HG03354 (cell line): Measurements from ENCODE around the gene B3GNT2.
"Not testable (repeated sequence)": the region's sequence is repeated elsewhere in the genome, so short reads cannot be mapped to it uniquely, and the experiment has no call there.

Experiments
- ATAC-seq: cut with Tn5 transposase; IDR thresholded peaks from one replicate; pipeline ENCODE4 v1.9.1; 2021; ENCODE audit warnings: mild to moderate bottlenecking; ENCODE audit not compliant: unreplicated experiment, poor library complexity, severe bottlenecking

B3GNT2 gene

DNA sequence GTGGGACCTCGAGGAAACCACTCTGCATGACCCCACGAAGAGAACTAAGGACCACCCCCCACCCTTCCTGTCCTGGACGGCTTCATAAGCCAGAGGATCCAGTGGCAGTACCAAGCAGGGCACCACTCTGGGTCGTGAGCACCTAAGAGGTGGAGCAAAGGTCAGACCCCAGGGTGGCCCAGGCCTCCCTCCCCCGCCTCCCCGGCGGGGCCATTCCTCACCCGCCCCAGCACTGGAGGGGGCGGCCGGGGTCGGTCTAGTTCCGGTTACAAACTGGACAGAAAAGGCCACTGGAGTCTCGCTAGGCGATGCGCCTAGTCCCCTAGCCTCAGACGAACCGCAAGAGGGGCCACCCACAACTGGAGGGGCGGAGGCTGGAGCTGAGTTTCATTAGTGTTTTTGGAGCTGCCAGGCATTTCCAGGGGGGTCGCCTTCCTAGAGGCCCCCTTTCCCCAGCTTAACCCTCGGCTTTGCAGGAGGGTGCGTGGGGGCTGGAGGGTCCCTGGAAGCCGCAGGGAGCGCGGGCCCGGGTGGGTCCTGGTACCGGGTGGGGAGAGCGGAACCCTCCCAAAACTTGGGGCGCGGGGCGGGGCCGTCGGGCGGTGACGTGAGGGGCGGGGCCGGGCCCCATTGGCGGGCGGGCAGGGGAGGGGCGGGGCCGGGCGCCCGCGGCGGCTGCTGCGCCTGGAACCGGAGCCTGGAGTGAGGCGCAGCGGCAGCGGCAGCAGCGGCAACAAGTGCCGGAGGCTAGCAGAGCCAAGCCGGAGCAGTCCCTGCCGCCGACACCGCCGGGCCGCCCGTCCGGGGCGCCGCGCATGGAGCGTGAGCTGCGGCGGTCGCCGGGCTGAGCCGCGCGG lies at the start of gene B3GNT2:
TSS of gene B3GNT2 (plus strand) at position 695 of the 857 bp plus-strand sequence. CDS start 26,106 bp downstream, outside the sequence.
- peak; percentile 60 for ATAC-seq

DNA sequence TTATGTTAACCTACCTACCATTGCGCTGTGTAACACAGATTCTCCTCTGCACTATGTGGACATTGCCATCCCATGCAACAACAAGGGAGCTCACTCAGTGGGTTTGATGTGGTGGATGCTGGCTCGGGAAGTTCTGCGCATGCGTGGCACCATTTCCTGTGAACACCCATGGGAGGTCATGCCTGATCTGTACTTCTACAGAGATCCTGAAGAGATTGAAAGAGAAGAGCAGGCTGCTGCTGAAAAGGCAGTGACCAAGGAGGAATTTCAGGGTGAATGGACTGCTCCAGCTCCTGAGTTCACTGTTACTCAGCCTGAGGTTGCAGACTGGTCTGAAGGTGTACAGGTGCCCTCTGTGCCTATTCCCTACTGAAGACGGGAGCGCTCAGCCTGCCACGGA lies 49.1 kb upstream of the B3GNT2 start:
- ATAC-seq: not testable (repeated sequence)

- no peak for ATAC-seq
Measured at GRCh38 chr2:62147610-62148301, 48.2 kb upstream of the B3GNT2 start.

DNA sequence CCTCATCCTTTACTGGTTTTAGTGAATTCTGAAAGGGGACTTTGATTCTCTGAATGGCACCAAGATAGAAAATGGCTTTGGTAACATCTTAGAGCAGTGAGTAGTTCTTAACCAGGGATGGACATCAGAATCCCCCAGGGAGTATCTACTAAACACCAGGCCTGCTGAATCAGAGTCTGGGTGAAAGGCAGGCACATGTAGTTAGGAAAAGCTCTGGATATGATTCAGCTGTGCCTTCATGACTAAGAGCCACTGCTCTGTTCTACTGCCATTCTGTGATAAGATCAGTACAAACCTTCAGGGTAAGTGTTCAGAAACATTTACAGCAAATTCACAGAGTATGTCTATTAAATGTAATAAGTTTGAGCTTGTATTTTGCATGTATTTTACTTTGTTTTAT lies 46.2 kb upstream of the B3GNT2 start:
- no peak for ATAC-seq

- ATAC-seq: no peak
Measured at GRCh38 chr2:62150597-62151305, 45.2 kb upstream of the B3GNT2 start.

DNA sequence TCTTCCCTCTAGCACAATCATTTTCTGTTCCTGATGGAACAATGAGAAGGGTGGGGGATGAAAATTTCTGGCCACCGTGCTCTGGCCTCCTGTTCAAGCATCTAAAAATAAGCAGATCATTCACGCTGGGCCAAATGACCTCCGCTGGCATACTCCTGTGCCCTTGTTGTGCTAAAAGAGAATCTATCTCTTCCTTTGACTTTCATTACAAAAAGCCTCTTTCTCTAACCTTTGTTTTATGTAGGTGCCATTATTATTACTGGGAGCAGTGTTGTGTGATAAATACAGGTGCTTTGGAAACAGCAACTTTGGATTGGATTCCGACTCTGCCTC lies 44.6 kb upstream of the B3GNT2 start:
- ATAC-seq: no peak

DNA sequence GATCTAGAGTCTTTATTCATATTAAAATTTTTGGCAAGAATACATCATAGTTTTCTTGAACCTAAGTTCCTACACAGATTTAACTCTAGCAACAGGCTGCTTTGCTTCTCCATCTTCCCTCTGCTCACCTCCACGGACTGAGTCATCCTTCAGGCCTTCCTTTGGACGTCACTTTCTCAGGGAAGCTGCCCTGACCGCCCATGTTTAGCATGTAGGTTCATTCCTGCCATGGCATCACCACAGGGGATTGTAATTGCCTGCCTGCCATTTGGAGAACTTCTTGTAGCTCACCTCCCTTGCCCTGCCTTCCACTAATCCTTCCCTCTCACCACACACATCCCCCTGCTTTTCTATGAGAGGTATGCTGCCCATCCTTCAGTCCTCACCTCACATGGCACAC lies 43.9 kb upstream of the B3GNT2 start:
- no peak for ATAC-seq

GRCh38 chr2:62156861-62157496 lies 38.9 kb upstream of the B3GNT2 start:
- no peak for ATAC-seq

DNA sequence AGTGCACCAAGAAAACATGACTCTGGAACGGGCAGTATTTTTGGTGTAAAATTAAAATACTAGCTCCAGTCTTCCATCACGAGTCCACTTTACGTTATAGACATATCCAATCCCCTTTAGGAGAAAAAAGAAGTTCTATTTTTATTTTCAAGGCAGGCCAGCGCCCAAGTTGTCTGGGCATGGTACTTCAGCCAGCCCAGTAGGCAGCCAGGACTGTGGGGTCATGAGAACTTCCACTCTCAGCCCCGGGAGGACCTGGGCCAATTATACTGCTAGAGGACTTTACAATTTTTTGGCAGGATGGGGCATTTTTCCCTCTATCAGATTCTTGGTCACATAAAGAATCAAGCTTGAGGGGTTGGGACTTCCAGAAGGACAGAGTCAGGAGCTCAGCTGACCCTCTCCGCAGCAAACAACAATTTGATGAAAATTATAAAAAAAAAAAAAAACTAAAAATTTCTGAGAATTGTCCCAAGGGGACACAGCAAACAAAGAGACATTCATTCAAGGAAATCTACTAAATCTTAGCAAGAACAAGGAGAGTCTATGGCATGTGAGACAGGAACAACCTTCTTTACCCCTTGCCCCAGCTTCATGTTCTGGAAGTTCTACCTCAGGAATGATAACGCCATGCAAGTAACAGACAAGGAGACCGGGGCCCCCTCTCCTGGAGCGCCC lies 37.3 kb upstream of the B3GNT2 start:
- ATAC-seq: no peak

- not testable (repeated sequence) for ATAC-seq
Measured at GRCh38 chr2:62160691-62161090, 35.2 kb upstream of the B3GNT2 start.

DNA sequence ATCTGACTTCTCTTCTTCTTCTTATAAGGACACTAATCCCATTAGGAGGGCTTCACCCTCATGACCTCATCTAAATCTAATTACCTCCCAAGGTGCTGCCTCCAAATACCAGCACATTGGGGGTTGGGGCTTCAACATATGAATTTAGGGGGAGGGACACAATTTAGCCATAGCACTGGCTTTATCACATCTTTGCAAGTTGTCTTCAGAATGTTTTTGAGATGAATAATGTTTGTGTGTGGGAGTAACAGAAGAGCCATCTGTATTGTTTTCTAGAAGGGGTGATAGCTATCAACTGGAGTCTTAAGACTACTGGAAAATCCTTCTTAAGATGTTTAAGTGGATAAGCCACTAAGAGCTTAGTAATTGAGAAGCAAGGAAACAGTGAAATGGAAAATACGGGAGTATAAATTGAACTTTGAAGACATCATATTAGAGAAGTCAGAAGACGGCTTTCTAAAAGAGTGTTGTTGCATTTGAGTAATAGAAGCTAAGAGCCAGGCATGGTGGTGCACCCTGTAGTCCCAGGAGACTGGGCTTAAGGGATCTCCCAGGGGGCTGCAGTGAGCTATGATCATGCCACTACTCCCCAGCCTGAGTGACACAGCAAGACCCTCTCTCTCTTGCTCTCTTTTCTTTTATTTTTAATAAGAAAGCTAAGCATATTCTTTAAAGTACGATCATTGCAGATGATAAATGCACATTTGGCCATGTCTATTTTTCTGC lies 32.6 kb upstream of the B3GNT2 start:
- no peak for ATAC-seq

GRCh38 chr2:62163834-62164233 lies 32.1 kb upstream of the B3GNT2 start:
- no peak for ATAC-seq

DNA sequence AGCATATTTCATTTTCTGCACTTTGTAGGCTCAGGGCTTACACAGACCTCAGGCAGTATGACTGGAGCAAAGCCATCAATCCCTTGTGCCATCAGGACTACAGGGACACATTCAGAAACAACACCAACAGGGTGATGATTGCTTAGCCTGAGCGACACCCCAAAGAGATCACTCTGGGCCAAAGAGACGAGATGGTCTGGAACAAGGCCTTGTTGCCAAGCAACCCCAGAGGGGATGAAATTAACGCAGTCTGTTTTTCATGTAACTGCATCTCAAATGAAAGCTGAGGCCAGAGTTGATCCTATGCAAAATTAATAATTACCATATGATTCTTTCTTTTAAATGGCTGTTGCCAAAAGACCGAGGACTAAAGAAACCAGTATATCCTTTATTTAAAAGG lies 20.2 kb upstream of the B3GNT2 start:
- no peak for ATAC-seq

DNA sequence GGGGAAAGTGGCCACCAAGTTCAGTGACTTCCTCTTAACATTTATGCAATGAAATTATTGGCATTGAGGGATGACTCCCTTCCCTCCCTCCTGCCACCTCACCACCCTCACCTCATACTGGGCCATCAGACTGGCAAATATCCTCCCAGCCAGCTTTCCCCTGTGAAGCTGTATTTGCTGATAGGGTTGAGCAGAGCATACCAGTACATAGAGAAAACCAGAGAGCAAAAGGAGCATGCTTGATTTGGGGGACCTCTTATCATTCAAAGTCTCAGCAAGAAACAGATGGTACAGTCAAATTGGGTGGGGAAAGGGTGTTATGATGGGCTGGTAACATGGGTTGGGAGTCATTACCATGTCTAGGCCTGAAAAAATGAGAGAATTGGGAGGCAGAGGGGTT lies 19.1 kb upstream of the B3GNT2 start:
- ATAC-seq: no peak

DNA sequence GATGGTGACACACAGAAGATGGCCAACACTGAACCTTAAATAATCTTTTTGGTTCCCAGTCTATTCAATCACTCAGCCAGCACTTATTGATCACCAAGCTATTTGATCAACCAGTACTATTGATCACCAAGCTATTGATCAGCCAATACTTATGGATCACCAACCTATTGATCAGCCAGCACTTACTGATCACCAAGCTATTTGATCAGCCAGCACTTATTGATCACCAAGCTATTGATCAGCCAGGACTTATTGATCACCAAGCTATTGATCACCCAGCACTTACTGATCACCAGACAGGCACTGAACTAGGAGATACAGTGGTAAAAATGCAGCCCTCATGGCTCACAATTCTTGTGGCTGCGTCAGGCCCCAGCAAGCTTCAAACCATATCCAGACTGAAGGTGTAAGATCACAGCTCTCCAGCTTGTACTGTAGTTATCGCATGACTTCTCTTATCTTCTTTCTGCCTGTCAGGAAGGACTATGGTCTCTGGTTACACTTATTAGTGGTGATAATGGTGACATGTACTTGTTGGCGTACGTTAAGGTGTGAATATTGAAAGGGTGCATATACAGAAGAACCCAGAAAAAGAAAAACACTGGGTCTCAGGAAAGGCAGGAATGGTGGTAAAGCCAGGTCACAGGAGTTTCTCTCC lies 18.4 kb upstream of the B3GNT2 start:
- no peak for ATAC-seq

- ATAC-seq: no peak
Measured at GRCh38 chr2:62178741-62179271, 17.1 kb upstream of the B3GNT2 start.

- peak; percentile 62 for ATAC-seq
Measured at GRCh38 chr2:62180975-62181374, 14.9 kb upstream of the B3GNT2 start.

- no peak for ATAC-seq
Measured at GRCh38 chr2:62181843-62182242, 14.1 kb upstream of the B3GNT2 start.
